Brain microvascular endothelial cell (primary cell): Measurements from ENCODE around the gene LCK.
A peak's percentile ranks its signal among the peaks of the same experiment; 100 is the strongest.

Experiments used
- DNase-seq: peaks from one replicate; pipeline ENCODE4 v3.0.0-alpha.2; 2020
- H3K27ac ChIP-seq: fragments of 250-450 bp; sonication (Bioruptor Pico); 2 replicates; pipeline ENCODE4 v1.5.1; 2020; ENCODE audit warnings: mild to moderate bottlenecking, moderate library complexity
- H3K27me3 ChIP-seq: fragments of 250-450 bp; sonication (Bioruptor Pico); replicated peaks from 2 replicates; pipeline ENCODE4 v1.5.1; 2020; ENCODE audit warnings: mild to moderate bottlenecking
- H3K36me3 ChIP-seq: fragments of 250-450 bp; sonication (Bioruptor Pico); replicated peaks from 2 replicates; pipeline ENCODE4 v1.5.1; 2020; ENCODE audit warnings: mild to moderate bottlenecking
- H3K4me3 ChIP-seq: 2 replicates; pipeline ENCODE4 v1.5.1; 2011; ENCODE audit warnings: low read depth, mild to moderate bottlenecking, control low read depth, low read length, moderate library complexity
- CTCF ChIP-seq: IDR thresholded peaks from 2 replicates; pipeline ENCODE4 v1.5.1; 2011; ENCODE audit warnings: low read depth, mild to moderate bottlenecking, moderate library complexity, low read length, control low read depth, inconsistent platforms; ENCODE audit errors: missing control alignments
- in situ Hi-C: cut with HindIII; loops from 2 replicates; pipeline ENCODE4 v1.10.0; 2017; ENCODE audit warnings: low sequenced_read_pairs, low pct_ligation_motif_present

The LCK gene

GRCh38 chr1:32250893-32251716 lies at the start of gene LCK:
Gene LCK, plus strand, starts transcription at chr1:32251265. Its CDS starts 23,065 bp downstream, at chr1:32274330.
- no peak within 1 kb of the TSS for H3K4me3 ChIP-seq
- TF ChIP-seq CTCF = no peak
- H3K27ac ChIP-seq = no peak within 1 kb of the TSS

GRCh38 chr1:32204943-32205361 lies 46.1 kb upstream of the LCK start:
- Histone ChIP-seq H3K36me3 (peaks cover 2% of the 10 kb centered on the region), H3K27me3 (no peaks in the 10 kb centered on the region), H3K4me3 (peak overlapping the region; percentile 78), H3K27ac (peak overlapping the region; percentile 42)
- in situ Hi-C loops = no loop called here
- no peak for TF ChIP-seq CTCF
- no peak for DNase-seq

More at GRCh38 chr1:32250893-32251716, at the start of gene LCK:
- no peaks in the 10 kb centered on the region for H3K36me3 ChIP-seq
- in situ Hi-C loops = no loop called here
- no peaks in the 10 kb centered on the region for H3K27me3 ChIP-seq
- DNase-seq = no peak

- Histone ChIP-seq H3K27ac (peak within 1 kb of the TSS; percentile 42), H3K4me3 (peak within 1 kb of the TSS; percentile 78), H3K36me3 (peaks cover 2% of the 10 kb centered on the region), H3K27me3 (no peaks in the 10 kb centered on the region)
- in situ Hi-C loops = no loop called here
- no peak for TF ChIP-seq CTCF
- DNase-seq = peak; percentile 60
Observed at GRCh38 chr1:32205401-32206370, 45.4 kb upstream of the LCK start, which contains the start of gene IQCC. Gene IQCC, plus strand, starts transcription at chr1:32205671. Its CDS starts 11 bp downstream, at chr1:32205682.

GRCh38 chr1:32208469-32208868 lies 42.6 kb upstream of the LCK start:
- peaks cover 2% of the 10 kb centered on the region for H3K36me3 ChIP-seq
- H3K27ac ChIP-seq = no peak overlapping the region
- no peak for TF ChIP-seq CTCF
- no peak overlapping the region for H3K4me3 ChIP-seq
- DNase-seq = no peak
- H3K27me3 ChIP-seq = no peaks in the 10 kb centered on the region
- in situ Hi-C loops = no loop called here

- H3K27me3 ChIP-seq = no peaks in the 10 kb centered on the region
- TF ChIP-seq CTCF = no peak
- peak; percentile 31 for DNase-seq
- H3K27ac ChIP-seq = no peak within 1 kb of the TSS
- in situ Hi-C loops = no loop called here
- no peak within 1 kb of the TSS for H3K4me3 ChIP-seq
- H3K36me3 ChIP-seq = peaks cover 4% of the 10 kb centered on the region
Observed at GRCh38 chr1:32208891-32209328, 42.2 kb upstream of the LCK start, which contains the start of gene DCDC2B. Gene DCDC2B, plus strand, starts transcription at chr1:32209089. Its CDS starts 5 bp downstream, at chr1:32209094.
